Body of pancreas (tissue), 4 donors: ENCODE data around the gene IGF1R.

Source experiments
- CTCF ChIP-seq, 7 experiments: fragments of 450-650 bp in 4 of 7; fragments of 200-600 bp in 3 of 7; sonication (generic) in 3 of 7; IDR thresholded peaks; one replicate each; pipeline ENCODE4 v1.5.1; 2016 to 2019; ENCODE audit warnings: antibody characterized with exemption in 7 of 7
- POLR2A ChIP-seq, 3 donors: fragments of 450-650 bp; IDR thresholded peaks; one replicate each; pipeline ENCODE4 v1.6.1; 2016; ENCODE audit warnings: antibody characterized with exemption in 3 of 3, mild to moderate bottlenecking in 2 of 3

GRCh38 chr15:98733098-98733497, 84.8 kb downstream of the IGF1R start:
- TF ChIP-seq CTCF (IDR thresholded peaks at IDR 0.05) (no peak), POLR2A (IDR thresholded peaks at IDR 0.05) (no peak)
